Ovary (tissue), 9 donors: Measurements from ENCODE around the gene MRPL1. TPM values are rescaled to one million over a fixed set of nuclear protein-coding genes. Genes with fewer than 3 reads are reported as not detected.

Experiments used
- DNase-seq, 5 donors: peaks; one replicate each; pipeline ENCODE4 v3.0.0-alpha.2; 2019 to 2020
- H3K27ac ChIP-seq, 2 donors: fragments of 200-600 bp; one replicate each; pipeline versions ENCODE4 v1.5.1 to v1.8.0; 2019 to 2022
- H3K27me3 ChIP-seq: fragments of 200-600 bp; one replicate; pipeline ENCODE4 v1.8.0; 2022
- H3K36me3 ChIP-seq: fragments of 200-600 bp; sonication (generic); one replicate; pipeline ENCODE4 v1.5.1; 2019
- H3K4me1 ChIP-seq: one replicate; pipeline ENCODE4 v1.8.1; 2013; ENCODE audit warnings: mild to moderate bottlenecking, moderate library complexity; ENCODE audit not compliant: insufficient read depth
- H3K4me3 ChIP-seq: fragments of 200-600 bp; sonication (generic); one replicate; pipeline ENCODE4 v1.5.1; 2017
- H3K9me3 ChIP-seq, 2 donors: fragments of 200-600 bp in 1 of 2; sonication (generic) in 1 of 2; one replicate each; pipeline versions ENCODE4 v1.5.1 to v1.8.1; 2013 to 2019; ENCODE audit warnings: mild to moderate bottlenecking in 1 of 2, moderate library complexity in 1 of 2
- CTCF ChIP-seq, 3 donors: fragments of 450-650 bp in 2 of 3; fragments of 200-600 bp in 1 of 3; IDR thresholded peaks; one replicate each; pipeline versions ENCODE4 v1.5.1 to v1.8.0; 2016 to 2022; ENCODE audit warnings: antibody characterized with exemption in 3 of 3, mild to moderate bottlenecking in 1 of 3
- EP300 ChIP-seq: sonication (generic); formaldehyde crosslinking; IDR thresholded peaks from one replicate; pipeline ENCODE4 v1.6.1; 2017; ENCODE audit warnings: antibody characterized with exemption
- POLR2A ChIP-seq: fragments of 450-650 bp; IDR thresholded peaks from one replicate; pipeline ENCODE4 v1.6.1; 2017; ENCODE audit warnings: antibody characterized with exemption, mild to moderate bottlenecking, moderate library complexity
- WGBS, 3 donors: extraction: QIAGEN DNeasy Blood & Tissue Kit in 1 of 3; methylation state at CpG; one replicate each; pipeline versions ENCODE4 v1.1.5 to v1.1.7; 2013 to 2017; 5-methylcytosine and 5-hydroxymethylcytosine counted together
- intact Hi-C, 4 donors: fragments of 100-400 bp; cut with DNase I; formaldehyde crosslinking; loops; one replicate each; pipeline versions ENCODE4 v1.11.0 to v1.15.1; 2022 to 2023
- polyA plus RNA-seq, 2 donors: library from polyadenylated mRNA; stranded (reverse); fragments of 200-250 nt in 1 of 2; fragments of 350-450 nt in 1 of 2; fragmentation: Illumina TruSeq in 1 of 2; extraction: RNeasy Lipid Tissue Mini Kit (QIAGEN cat#74804) in 1 of 2; gene quantifications; one replicate each; pipeline ENCODE4 v1.2.3, GENCODE V29; 2013 to 2014
- small RNA-seq: library from RNA; depleted of rRNA; stranded (forward); fragments of <200 nt; gene quantifications from one replicate; pipeline ENCODE3, GENCODE V24; 2016
- total RNA-seq, 7 donors: library from RNA; depleted of rRNA in 2 of 7; stranded (reverse); fragments of >200 nt in 2 of 7; fragmentation: NEBNext Ultra II Directional in 3 of 7; extraction: Animal tissue kit (Norgen Biotek cat#: 25700) in 3 of 7; gene quantifications; one replicate each; pipeline versions ENCODE4 v1.1.0 to v1.2.4, GENCODE V29; 2016 to 2023
- donor health status: DM: no; HTN: no; CAD: no; lungs with moderate emphysema.
- donor health status: DM: no; HTN: no; CAD: no.
- donor health status: Bipolar disorder and iron deficiency.
- donor health status: DM: yes; HTN: yes; CAD: no.
- donor health status: DM: no; HTN: no; CAD: no.
- donor health status: DM: yes; HTN: yes; CAD: no.

The MRPL1 gene
- total and polyA plus RNA-seq, 9 donors = 14.5 to 31.4 (median 24.3) TPM

DNA sequence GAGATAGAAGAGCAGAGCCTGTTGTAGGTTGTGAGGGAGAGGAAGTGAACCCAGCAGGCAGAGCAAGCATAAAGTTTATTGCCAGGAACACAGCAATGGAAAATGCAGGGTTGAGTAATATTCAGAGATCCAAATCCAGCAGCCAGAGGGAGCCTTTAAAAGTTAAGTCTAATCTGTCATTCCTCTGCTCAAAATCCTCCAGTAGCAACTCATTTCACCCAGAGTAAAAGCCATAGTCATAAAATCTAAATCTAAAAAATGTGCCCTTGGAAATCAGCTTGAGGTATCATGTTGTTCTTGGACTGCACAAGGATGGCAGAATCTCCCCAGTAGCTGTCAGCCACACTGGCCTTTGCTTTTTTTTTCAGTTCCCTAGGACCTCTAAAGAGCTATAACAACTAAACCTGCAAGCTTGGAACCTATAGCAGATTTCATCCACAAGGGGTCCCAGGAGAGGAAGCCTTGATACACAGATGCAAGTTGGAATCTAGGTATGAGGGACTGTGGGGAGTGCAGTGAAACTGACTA, 131.6 kb downstream of the MRPL1 start:
- intact Hi-C loops = no loop called here
- H3K4me3 ChIP-seq = no peak overlapping the region
- H3K9me3 ChIP-seq = no peaks in the 10 kb centered on the region
- no peak overlapping the region for H3K27ac ChIP-seq
- DNase-seq = no peak
- H3K27me3 ChIP-seq = no peaks in the 10 kb centered on the region
- H3K4me1 ChIP-seq = no peaks in the 10 kb centered on the region
- no peak for TF ChIP-seq CTCF (IDR thresholded peaks at IDR 0.05)
- TF ChIP-seq EP300 = no peak
- no peak for TF ChIP-seq POLR2A
- no peaks in the 10 kb centered on the region for H3K36me3 ChIP-seq

DNA sequence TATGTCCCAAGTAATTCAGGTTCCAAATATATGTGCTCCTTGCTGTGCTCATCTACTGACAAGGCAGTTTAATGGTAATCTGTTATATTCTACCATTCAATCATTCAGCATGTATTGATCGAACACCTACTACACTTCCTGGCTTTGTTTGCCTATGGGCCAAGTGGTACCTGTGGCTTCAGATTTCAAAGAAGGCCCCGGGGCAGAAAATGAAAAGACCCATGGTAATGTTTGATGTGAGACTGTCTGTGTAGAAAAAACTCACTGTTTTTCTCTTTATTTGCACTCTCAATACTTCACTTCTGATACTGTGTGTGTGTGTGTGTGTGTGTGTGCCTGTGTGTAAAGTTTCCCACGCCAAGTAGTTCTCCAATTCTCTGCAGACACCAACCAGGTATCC, 133.4 kb downstream of the MRPL1 start:
- H3K27ac ChIP-seq = no peak overlapping the region
- no peaks in the 10 kb centered on the region for H3K27me3 ChIP-seq
- no peaks in the 10 kb centered on the region for H3K36me3 ChIP-seq
- H3K4me3 ChIP-seq = no peak overlapping the region
- no peak for DNase-seq
- TF ChIP-seq CTCF (IDR thresholded peaks at IDR 0.05) (no peak), EP300 (no peak), POLR2A (no peak)
- intact Hi-C loops = no loop called here
- no peaks in the 10 kb centered on the region for H3K4me1 ChIP-seq
- H3K9me3 ChIP-seq = no peaks in the 10 kb centered on the region
- 51 to 78% (median 74%) methylated on average over 3 of the region's 3 CpGs for WGBS, 3 donors

DNA sequence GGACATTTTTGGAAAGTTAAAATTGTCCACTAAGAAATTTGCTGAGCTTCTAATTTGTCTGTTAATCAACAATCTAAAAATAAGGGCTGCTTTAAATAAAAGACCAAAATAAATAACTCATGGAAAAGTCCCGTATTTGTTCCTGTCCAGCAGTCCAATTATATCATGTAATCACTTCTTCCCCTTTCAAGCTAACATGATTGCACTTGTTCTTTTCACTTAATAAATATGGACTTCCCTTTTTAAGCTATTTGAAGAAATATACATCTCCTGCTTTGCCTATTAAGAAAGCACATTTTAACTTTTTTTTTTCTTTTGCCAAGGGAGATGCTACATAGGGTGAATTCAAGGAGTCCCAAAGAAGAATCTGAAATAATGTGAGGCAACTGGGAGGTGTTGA, 138.9 kb downstream of the MRPL1 start:
- no peak overlapping the region for H3K4me3 ChIP-seq
- TF ChIP-seq CTCF (IDR thresholded peaks at IDR 0.05) = no peak
- TF ChIP-seq POLR2A = no peak
- no peak for TF ChIP-seq EP300
- no peaks in the 10 kb centered on the region for H3K9me3 ChIP-seq
- no peaks in the 10 kb centered on the region for H3K27me3 ChIP-seq
- 27 to 48% (median 45%) methylated on average over 1 of the region's 1 CpG for WGBS, 3 donors
- H3K36me3 ChIP-seq = no peaks in the 10 kb centered on the region
- no peak for DNase-seq
- H3K4me1 ChIP-seq = no peaks in the 10 kb centered on the region
- intact Hi-C loops = no loop called here
- no peak overlapping the region for H3K27ac ChIP-seq

DNA sequence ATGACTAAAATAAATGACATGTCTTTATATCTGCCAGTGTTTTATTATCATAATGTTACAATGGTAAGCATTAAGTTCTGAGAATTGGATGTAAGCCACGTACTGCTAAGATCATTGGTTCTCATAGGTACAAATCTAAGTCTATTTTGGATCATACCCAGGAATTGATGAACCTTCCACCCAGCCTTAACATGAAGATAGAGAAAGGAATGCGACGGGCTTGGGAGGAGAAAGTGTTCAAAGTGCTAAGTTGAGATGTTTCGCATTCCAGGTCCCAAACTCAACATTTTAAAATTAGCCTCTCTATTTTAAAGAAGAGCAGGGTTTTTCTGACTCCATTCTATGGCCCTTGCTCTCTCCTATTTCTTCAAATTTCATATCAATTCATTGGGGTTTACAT, 139.6 kb downstream of the MRPL1 start:
- H3K36me3 ChIP-seq = no peaks in the 10 kb centered on the region
- DNase-seq = no peak
- H3K9me3 ChIP-seq = no peaks in the 10 kb centered on the region
- TF ChIP-seq EP300 = no peak
- TF ChIP-seq POLR2A = no peak
- no peak for TF ChIP-seq CTCF (IDR thresholded peaks at IDR 0.05)
- no peaks in the 10 kb centered on the region for H3K27me3 ChIP-seq
- intact Hi-C loops = no loop called here
- H3K4me1 ChIP-seq = no peaks in the 10 kb centered on the region
- no peak overlapping the region for H3K27ac ChIP-seq
- 25 to 39% (median 27%) methylated on average over 4 of the region's 4 CpGs for WGBS, 3 donors
- no peak overlapping the region for H3K4me3 ChIP-seq

Small RNA genes lying within 50 kb of the gene (small RNA-seq; reads per million reads assigned to genes)
- not detected for gene AC112225.1

Other genes with a start within 250 kb of the MRPL1 start
- 10 to 100 TPM; 16.1 to 58.6 (median 48.6) TPM for gene CNOT6L, start 43.5 kb upstream of the MRPL1 start, total RNA-seq
- 10 to 100 TPM in 1 of 2 donors, 1 to 10 TPM in 1; 7.7 to 20.0 TPM for gene CNOT6L, start 43.5 kb upstream of the MRPL1 start, polyA plus RNA-seq
- gene FRAS1, start 194.5 kb downstream of the MRPL1 start, total RNA-seq = 1 to 10 TPM in 4 of 7 donors, under 1 TPM in 3; 0.63 to 5.3 (median 1.6) TPM
- 1 to 10 TPM in 1 of 2 donors, under 1 TPM in 1; 0.16 to 1.4 TPM for gene FRAS1, start 194.5 kb downstream of the MRPL1 start, polyA plus RNA-seq